ENCODE data around the gene GRB2.

The GRB2 gene

DNA sequence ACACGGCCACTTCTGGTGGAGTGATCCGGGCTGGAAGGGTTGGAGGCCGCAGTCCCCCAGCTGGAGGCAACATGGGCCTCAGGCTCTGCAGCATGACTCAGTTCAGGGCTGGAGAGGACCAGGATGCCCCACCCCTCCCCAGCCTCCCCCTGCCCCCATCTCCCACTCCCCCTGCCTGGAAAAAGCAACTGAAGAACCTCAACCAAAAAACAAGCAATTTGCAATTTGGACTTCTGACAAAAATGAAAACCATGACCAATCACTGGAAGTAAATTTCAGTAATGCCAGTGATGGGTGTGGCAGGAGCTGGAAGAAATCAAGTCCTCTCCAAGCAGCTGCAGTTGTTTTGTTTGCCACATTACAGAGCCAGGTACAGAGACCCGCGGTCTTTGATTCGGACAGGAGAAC, 127.8 kb downstream of the GRB2 start:
- no peak for DNase-seq (ENCODE audit: low spot score)
- in situ Hi-C loops (cut with MboI; ENCODE audit: low pct_unique_long_range_greater_than_20kb, low sequenced_read_pairs, unreplicated experiment) = loop anchor here (10.0 kb wide), 1 partner anchor 137 kb away; no protein-coding TSS in a partner anchor
- TF ChIP-seq, protein P1, sequence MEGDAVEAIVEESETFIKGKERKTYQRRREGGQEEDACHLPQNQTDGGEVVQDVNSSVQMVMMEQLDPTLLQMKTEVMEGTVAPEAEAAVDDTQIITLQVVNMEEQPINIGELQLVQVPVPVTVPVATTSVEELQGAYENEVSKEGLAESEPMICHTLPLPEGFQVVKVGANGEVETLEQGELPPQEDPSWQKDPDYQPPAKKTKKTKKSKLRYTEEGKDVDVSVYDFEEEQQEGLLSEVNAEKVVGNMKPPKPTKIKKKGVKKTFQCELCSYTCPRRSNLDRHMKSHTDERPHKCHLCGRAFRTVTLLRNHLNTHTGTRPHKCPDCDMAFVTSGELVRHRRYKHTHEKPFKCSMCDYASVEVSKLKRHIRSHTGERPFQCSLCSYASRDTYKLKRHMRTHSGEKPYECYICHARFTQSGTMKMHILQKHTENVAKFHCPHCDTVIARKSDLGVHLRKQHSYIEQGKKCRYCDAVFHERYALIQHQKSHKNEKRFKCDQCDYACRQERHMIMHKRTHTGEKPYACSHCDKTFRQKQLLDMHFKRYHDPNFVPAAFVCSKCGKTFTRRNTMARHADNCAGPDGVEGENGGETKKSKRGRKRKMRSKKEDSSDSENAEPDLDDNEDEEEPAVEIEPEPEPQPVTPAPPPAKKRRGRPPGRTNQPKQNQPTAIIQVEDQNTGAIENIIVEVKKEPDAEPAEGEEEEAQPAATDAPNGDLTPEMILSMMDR (IDR thresholded peaks at IDR 0.05; ENCODE audit: extremely low read depth, insufficient read depth, missing control alignments) = no peak

- in situ Hi-C loops (cut with MboI; ENCODE audit: low pct_unique_long_range_greater_than_20kb, low sequenced_read_pairs, unreplicated experiment) = loop anchor here (10.0 kb wide), 1 partner anchor 141 kb away; no protein-coding TSS in a partner anchor
- TF ChIP-seq, protein P1 (IDR thresholded peaks at IDR 0.05; ENCODE audit: extremely low read depth, insufficient read depth, missing control alignments) = no peak
- no peak for DNase-seq (ENCODE audit: low spot score)
Measured at GRCh38 chr17:75273977-75274708, 131.3 kb downstream of the GRB2 start.

- in situ Hi-C loops (cut with MboI; ENCODE audit: low pct_unique_long_range_greater_than_20kb, low sequenced_read_pairs, unreplicated experiment) = loop anchor here (10.0 kb wide), 1 partner anchor 142 kb away; no protein-coding TSS in a partner anchor
- TF ChIP-seq, protein P1 (IDR thresholded peaks at IDR 0.05; ENCODE audit: extremely low read depth, insufficient read depth, missing control alignments) = no peak
- DNase-seq (ENCODE audit: low spot score) = no peak
Measured at GRCh38 chr17:75272848-75273184, 132.7 kb downstream of the GRB2 start.

DNA sequence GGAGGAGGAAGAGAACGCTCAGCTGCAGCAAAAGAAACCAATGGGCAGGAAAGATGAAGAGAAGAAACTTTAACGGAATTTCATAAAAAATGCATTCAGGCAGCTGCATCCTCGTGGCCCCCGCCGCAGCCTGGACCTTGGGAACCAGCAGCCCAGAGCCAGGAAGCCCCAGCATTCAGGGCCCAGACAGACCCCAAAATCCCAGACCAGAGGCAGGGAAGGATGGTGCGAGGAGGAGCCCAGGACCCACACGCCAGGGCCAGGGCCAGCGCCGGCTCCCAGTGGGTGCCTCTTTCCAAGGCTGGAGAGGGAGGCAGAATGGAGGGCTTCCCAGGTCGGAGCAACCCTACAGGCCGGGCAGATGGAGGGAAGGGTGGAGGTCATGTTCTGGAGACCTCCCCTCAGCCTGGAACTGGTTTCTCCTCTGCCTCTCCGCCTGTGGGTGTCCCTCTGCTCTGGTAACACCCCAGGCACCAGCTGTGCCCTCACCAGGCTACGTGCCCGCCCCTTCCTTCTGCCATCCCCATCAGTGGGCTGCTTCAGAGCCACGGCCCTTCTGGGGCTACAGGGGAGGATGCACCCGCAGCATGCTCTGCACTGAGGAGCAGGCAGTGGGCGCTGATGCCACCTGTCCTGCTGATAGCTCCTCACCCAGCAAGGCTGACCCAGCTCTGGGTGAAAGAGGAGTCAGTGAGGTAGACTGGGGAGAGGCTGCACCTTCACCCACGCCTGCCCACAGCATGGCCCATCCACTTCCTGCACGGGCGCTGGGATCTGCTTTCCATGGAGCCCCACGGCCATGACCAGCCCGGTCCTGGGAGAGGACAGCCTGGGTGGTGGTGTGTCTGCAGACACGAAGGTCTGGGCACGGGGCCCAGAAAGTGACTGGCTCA, 133.3 kb downstream of the GRB2 start:
- in situ Hi-C loops (cut with MboI; ENCODE audit: low pct_unique_long_range_greater_than_20kb, low sequenced_read_pairs, unreplicated experiment) = loop anchor here (10.0 kb wide), 1 partner anchor 143 kb away; no protein-coding TSS in a partner anchor
- no peak for DNase-seq (ENCODE audit: low spot score)
- TF ChIP-seq, protein P1 (IDR thresholded peaks at IDR 0.05; ENCODE audit: extremely low read depth, insufficient read depth, missing control alignments) = no peak

DNA sequence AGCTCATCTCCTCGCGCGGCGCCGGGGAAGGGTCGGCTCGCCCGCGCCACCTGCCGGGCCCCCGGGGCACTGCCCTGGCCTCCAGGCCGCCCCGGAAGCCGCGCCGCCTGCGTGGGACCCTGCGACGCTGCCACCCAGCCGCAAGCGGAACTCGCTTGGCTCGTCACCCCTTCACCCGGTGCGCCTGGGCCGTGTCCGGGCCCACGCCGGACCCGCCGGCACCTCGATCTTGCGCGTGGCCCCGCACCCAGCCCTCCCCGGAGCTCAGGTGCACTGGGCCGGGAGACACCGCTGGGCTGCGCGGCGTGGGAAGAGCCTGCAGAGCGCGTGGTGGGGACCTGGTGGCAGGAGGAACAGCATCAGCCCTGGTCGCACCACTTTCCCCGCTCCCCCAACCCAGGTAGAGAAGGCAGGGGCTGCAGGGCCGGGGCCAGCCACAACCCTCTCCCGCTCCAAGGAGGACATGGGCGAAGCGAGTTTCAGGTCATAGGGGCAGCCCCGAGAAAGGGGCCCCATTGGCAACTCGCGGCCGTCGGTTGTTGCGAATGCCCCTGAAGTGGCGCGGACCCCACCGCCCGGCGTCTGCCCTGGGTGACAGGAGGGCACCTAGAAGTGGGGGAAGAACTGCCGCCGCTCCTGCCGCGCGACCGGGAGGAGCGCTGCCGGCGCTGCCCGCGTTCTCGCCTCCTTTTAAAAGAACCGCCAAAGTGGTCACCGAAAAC, 134.1 kb downstream of the GRB2 start:
- in situ Hi-C loops (cut with MboI; ENCODE audit: low pct_unique_long_range_greater_than_20kb, low sequenced_read_pairs, unreplicated experiment) = loop anchor here (10.0 kb wide), 1 partner anchor 143 kb away; no protein-coding TSS in a partner anchor
- TF ChIP-seq, protein P1 (IDR thresholded peaks at IDR 0.05; ENCODE audit: extremely low read depth, insufficient read depth, missing control alignments) = peak; percentile 95
- peak; percentile 98 for DNase-seq (ENCODE audit: low spot score)

- TF ChIP-seq, protein P1 (IDR thresholded peaks at IDR 0.05; ENCODE audit: extremely low read depth, insufficient read depth, missing control alignments) = no peak
- in situ Hi-C loops (cut with MboI; ENCODE audit: low pct_unique_long_range_greater_than_20kb, low sequenced_read_pairs, unreplicated experiment) = loop anchor here (10.0 kb wide), 1 partner anchor 144 kb away; no protein-coding TSS in a partner anchor
- no peak for DNase-seq (ENCODE audit: low spot score)
Measured at GRCh38 chr17:75270966-75271232, 134.6 kb downstream of the GRB2 start, which contains the start of gene MIF4GD. MIF4GD (minus strand) TSS chr17:75271231; CDS start chr17:75270195, 1,036 bp downstream.
